A673 (cell line): ENCODE data around the gene VWA8. TPM values are rescaled to one million over a fixed set of nuclear protein-coding genes. Genes with fewer than 3 reads are reported as not detected.

Experiments used
- BruUV-seq: library from RNA; stranded (reverse); fragments of 400-500 nt; replicated peaks from 2 replicates; lab custom pipeline; 2021; lab: Mats Ljungman, UMichigan
- CTCF ChIA-PET: fragments of 300-600 bp; sonication (Branson Sonifier 250); formaldehyde crosslinking; loops from one replicate; lab custom pipeline; 2022; ENCODE audit warnings: antibody characterized with exemption; lab: Charles Lee
- POLR2A ChIA-PET: fragments of 300-600 bp; sonication (Branson Sonifier 250); formaldehyde crosslinking; loops from one replicate; lab custom pipeline; 2022; ENCODE audit warnings: antibody characterized with exemption; ENCODE audit not compliant: low non-redundant PET; lab: Charles Lee
- DNase-seq: peaks from one replicate; pipeline ENCODE4 v3.0.0-alpha.2; 2015; ENCODE audit warnings: low spot score
- H3K27ac ChIP-seq: fragments of 200-600 bp; sonication (generic); 2 replicates; pipeline ENCODE4 v1.5.1; 2016; ENCODE audit warnings: mixed run types, low read depth, mild to moderate bottlenecking, mixed read lengths, antibody characterized with exemption, low read length; ENCODE audit not compliant: poor library complexity, severe bottlenecking
- H3K27me3 ChIP-seq: fragments of 200-600 bp; sonication (generic); replicated peaks from 2 replicates; pipeline ENCODE4 v1.6.1; 2017; ENCODE audit warnings: mixed run types, low read depth, mild to moderate bottlenecking, mixed read lengths, antibody characterized with exemption, low read length; ENCODE audit not compliant: insufficient read depth, poor library complexity
- H3K36me3 ChIP-seq: fragments of 200-600 bp; sonication (generic); 2 replicates; pipeline ENCODE4 v1.6.1; 2016; ENCODE audit warnings: mixed run types, mild to moderate bottlenecking, mixed read lengths, antibody characterized with exemption, low read length; ENCODE audit not compliant: insufficient read depth, poor library complexity, severe bottlenecking
- H3K4me1 ChIP-seq: fragments of 200-600 bp; sonication (generic); 2 replicates; pipeline ENCODE4 v1.6.1; 2017; ENCODE audit warnings: mixed run types, mild to moderate bottlenecking, mixed read lengths, antibody characterized with exemption, low read length; ENCODE audit not compliant: insufficient read depth, poor library complexity, severe bottlenecking
- H3K4me3 ChIP-seq: fragments of 200-600 bp; sonication (generic); 2 replicates; pipeline ENCODE4 v1.5.1; 2016; ENCODE audit warnings: low read depth, mixed run types, mild to moderate bottlenecking, mixed read lengths, low read length; ENCODE audit not compliant: poor library complexity, severe bottlenecking
- H3K9me3 ChIP-seq: fragments of 200-600 bp; sonication (generic); 2 replicates; pipeline ENCODE4 v1.6.1; 2016; ENCODE audit warnings: mixed run types, low read depth, mild to moderate bottlenecking, mixed read lengths, antibody characterized with exemption, low read length; ENCODE audit not compliant: poor library complexity, severe bottlenecking
- CTCF ChIP-seq: fragments of 300-800, 200-600 bp; sonication (generic); conservative IDR thresholded peaks from 2 replicates; pipeline ENCODE4 v1.5.1; 2017; ENCODE audit warnings: low read depth, mild to moderate bottlenecking, antibody characterized with exemption, low read length, moderate library complexity, mixed read lengths
- EZH2 ChIP-seq: fragments of 200-600 bp; sonication (generic); IDR thresholded peaks from 2 replicates; pipeline ENCODE4 v1.6.1; 2017; ENCODE audit warnings: borderline replicate concordance, low read depth, mild to moderate bottlenecking, mixed read lengths, antibody characterized with exemption, low read length; ENCODE audit not compliant: poor library complexity, severe bottlenecking
- intact Hi-C: fragments of 100-400 bp; cut with micrococcal nuclease; formaldehyde crosslinking; loops from one replicate; pipeline ENCODE4 v1.10.0; 2022; ENCODE audit not compliant: unreplicated experiment
- total RNA-seq: library from RNA; stranded (reverse); gene quantifications from 2 replicates; pipeline ENCODE4 v1.2.3, GENCODE V29; 2021

Gene VWA8
- total RNA-seq, 1 experiment from 2014 or later: 18.5 TPM

- H3K36me3 ChIP-seq: peaks cover 6% of the 10 kb centered on the region
- intact Hi-C loops: no loop called here
- no peak overlapping the region for H3K27ac ChIP-seq
- TF ChIP-seq CTCF: no peak
- no peak for TF ChIP-seq EZH2
- ChIA-PET POLR2A (no interaction called here), CTCF (no interaction called here)
- no peaks in the 10 kb centered on the region for H3K27me3 ChIP-seq
- H3K9me3 ChIP-seq: no peaks in the 10 kb centered on the region
- no peak overlapping the region for H3K4me3 ChIP-seq
- DNase-seq: no peak
- H3K4me1 ChIP-seq: no peaks in the 10 kb centered on the region
- BruUV-seq: no TSS peak
Measured at GRCh38 chr13:41722684-41723535, 238.0 kb downstream of the VWA8 start.

- no peak for TF ChIP-seq CTCF
- no peak for TF ChIP-seq EZH2
- no peak for DNase-seq
- intact Hi-C loops: no loop called here
- BruUV-seq: no TSS peak
- Histone ChIP-seq H3K36me3 (peaks cover 6% of the 10 kb centered on the region), H3K27ac (no peak overlapping the region), H3K4me3 (no peak overlapping the region), H3K27me3 (no peaks in the 10 kb centered on the region), H3K9me3 (no peaks in the 10 kb centered on the region), H3K4me1 (no peaks in the 10 kb centered on the region)
- ChIA-PET CTCF (no interaction called here), POLR2A (no interaction called here)
Measured at GRCh38 chr13:41720839-41721561, 239.9 kb downstream of the VWA8 start.

- Histone ChIP-seq H3K9me3 (no peaks in the 10 kb centered on the region), H3K27ac (no peak overlapping the region), H3K4me3 (no peak overlapping the region), H3K36me3 (peaks cover 6% of the 10 kb centered on the region), H3K27me3 (no peaks in the 10 kb centered on the region), H3K4me1 (no peaks in the 10 kb centered on the region)
- no peak for TF ChIP-seq CTCF
- intact Hi-C loops: no loop called here
- BruUV-seq: no TSS peak
- DNase-seq: no peak
- ChIA-PET POLR2A (no interaction called here), CTCF (no interaction called here)
Measured at GRCh38 chr13:41716236-41716635, 244.7 kb downstream of the VWA8 start.
